Progenitor cell of endocrine pancreas (in vitro differentiated cells): Measurements from ENCODE around the gene SHC3. TPM values are rescaled to one million over a fixed set of nuclear protein-coding genes. Genes with fewer than 3 reads are reported as not detected.

Experiments used
- DNase-seq: peaks from one replicate; pipeline ENCODE4 v3.0.0; 2021; ENCODE audit warnings: low spot score; ENCODE audit not compliant: unreplicated experiment
- H3K27ac Mint-ChIP-seq: 2 replicates; pipeline ENCODE4 v1.8.0; 2021; ENCODE audit warnings: mild to moderate bottlenecking, moderate library complexity, mixed read lengths
- H3K27me3 Mint-ChIP-seq: 2 replicates; pipeline ENCODE4 v1.8.0; 2021; ENCODE audit warnings: mixed read lengths
- H3K36me3 Mint-ChIP-seq: 2 replicates; pipeline ENCODE4 v1.8.0; 2022; ENCODE audit warnings: mixed read lengths; ENCODE audit not compliant: insufficient read depth
- H3K4me1 Mint-ChIP-seq: 2 replicates; pipeline ENCODE4 v1.8.0; 2021; ENCODE audit warnings: low read depth, mixed read lengths
- H3K4me3 Mint-ChIP-seq: 2 replicates; pipeline ENCODE4 v1.8.0; 2021; ENCODE audit warnings: low read depth, mild to moderate bottlenecking, moderate library complexity, mixed read lengths
- H3K9me3 Mint-ChIP-seq: 2 replicates; pipeline ENCODE4 v1.8.0; 2021; ENCODE audit warnings: low read depth, mixed read lengths
- CTCF ChIP-seq: fragments of 200-600 bp; sonication (generic); IDR thresholded peaks from one replicate; pipeline ENCODE4 v1.5.0; 2021; ENCODE audit warnings: antibody characterized with exemption, mild to moderate bottlenecking; ENCODE audit not compliant: unreplicated experiment
- total RNA-seq: library from RNA; stranded (reverse); gene quantifications from 2 replicates; pipeline ENCODE4 v1.2.1, GENCODE V29; 2021

Gene SHC3
- total RNA-seq, 1 donor from 2014 or later, result 1.3 TPM

GRCh38 chr9:89135591-89136166, 42.9 kb downstream of the SHC3 start:
- Mint-ChIP-seq H3K36me3 (no peaks in the 10 kb centered on the region), H3K27me3 (no peaks in the 10 kb centered on the region), H3K27ac (no peak overlapping the region), H3K4me3 (no peak overlapping the region), H3K9me3 (peaks cover 14% of the 10 kb centered on the region), H3K4me1 (no peaks in the 10 kb centered on the region)
- no peak for TF ChIP-seq CTCF
- no peak for DNase-seq

- no peak overlapping the region for H3K4me3 Mint-ChIP-seq
- no peak for TF ChIP-seq CTCF
- H3K4me1 Mint-ChIP-seq, result no peaks in the 10 kb centered on the region
- peaks cover 20% of the 10 kb centered on the region for H3K9me3 Mint-ChIP-seq
- no peak for DNase-seq
- no peaks in the 10 kb centered on the region for H3K27me3 Mint-ChIP-seq
- no peaks in the 10 kb centered on the region for H3K36me3 Mint-ChIP-seq
- H3K27ac Mint-ChIP-seq, result no peak overlapping the region
These were observed 43.9 kb downstream of the SHC3 start for GRCh38 chr9:89134709-89135108.

DNA sequence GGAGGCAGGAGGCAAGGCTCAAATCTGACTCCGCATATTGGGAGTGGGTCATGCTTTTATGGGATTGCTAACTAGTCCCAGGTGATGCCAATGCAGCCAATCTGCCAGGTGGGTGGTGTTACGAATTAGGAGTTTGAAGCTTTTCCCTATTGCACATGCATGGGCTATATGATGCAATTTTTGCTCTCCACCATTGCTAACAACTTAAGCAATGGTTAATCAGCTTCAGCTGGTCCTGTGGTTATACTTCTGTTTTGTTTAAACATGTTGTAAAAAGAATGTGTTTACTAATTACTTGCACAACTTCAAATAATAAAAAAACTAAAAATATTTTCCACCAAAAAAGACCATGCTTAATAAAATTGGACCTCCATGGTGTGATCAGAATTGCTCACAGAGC, 55.7 kb downstream of the SHC3 start:
- H3K4me3 Mint-ChIP-seq, result no peak overlapping the region
- no peaks in the 10 kb centered on the region for H3K27me3 Mint-ChIP-seq
- no peaks in the 10 kb centered on the region for H3K4me1 Mint-ChIP-seq
- H3K36me3 Mint-ChIP-seq, result peaks cover 1% of the 10 kb centered on the region
- no peak for DNase-seq
- H3K27ac Mint-ChIP-seq, result no peak overlapping the region
- no peak for TF ChIP-seq CTCF
- H3K9me3 Mint-ChIP-seq, result peaks cover 21% of the 10 kb centered on the region

- no peaks in the 10 kb centered on the region for H3K4me1 Mint-ChIP-seq
- H3K27me3 Mint-ChIP-seq, result no peaks in the 10 kb centered on the region
- peaks cover 12% of the 10 kb centered on the region for H3K9me3 Mint-ChIP-seq
- DNase-seq, result no peak
- no peak for TF ChIP-seq CTCF
- no peak overlapping the region for H3K4me3 Mint-ChIP-seq
- H3K27ac Mint-ChIP-seq, result no peak overlapping the region
- H3K36me3 Mint-ChIP-seq, result no peaks in the 10 kb centered on the region
These were observed 57.9 kb downstream of the SHC3 start for GRCh38 chr9:89120704-89121103.

DNA sequence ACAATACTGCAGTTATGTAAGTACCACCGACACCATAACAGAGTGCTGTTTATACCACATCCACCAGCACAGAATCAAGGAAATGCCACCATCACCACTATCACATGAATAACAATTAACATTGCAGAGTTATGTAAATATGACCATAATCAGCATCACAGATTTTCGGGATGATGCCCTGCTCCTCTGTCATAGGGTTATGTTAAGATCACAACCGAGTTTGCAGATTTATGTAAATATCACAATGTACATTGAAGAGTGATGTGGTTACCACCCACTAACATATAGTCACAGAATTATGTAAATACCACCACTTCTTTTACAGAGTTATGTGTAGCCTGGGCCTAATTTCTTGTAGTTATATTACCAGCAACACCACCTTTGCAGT, 61.8 kb downstream of the SHC3 start:
- no peak overlapping the region for H3K4me3 Mint-ChIP-seq
- H3K9me3 Mint-ChIP-seq, result peaks cover 5% of the 10 kb centered on the region
- no peak for DNase-seq
- no peaks in the 10 kb centered on the region for H3K27me3 Mint-ChIP-seq
- H3K4me1 Mint-ChIP-seq, result no peaks in the 10 kb centered on the region
- TF ChIP-seq CTCF, result no peak
- H3K36me3 Mint-ChIP-seq, result no peaks in the 10 kb centered on the region
- H3K27ac Mint-ChIP-seq, result no peak overlapping the region
